H1 (cell line): ENCODE data around the gene ATXN2L. TPM values are rescaled to one million over a fixed set of nuclear protein-coding genes. Genes with fewer than 3 reads are reported as not detected.
"Not testable (repeated sequence)": the region's sequence is repeated elsewhere in the genome, so short reads cannot be mapped to it uniquely, and the experiment has no call there.

Experiments
- CTCF ChIA-PET: fragments of 300-600 bp; sonication (Branson Sonifier 250); formaldehyde crosslinking; loops from one replicate; lab custom pipeline; 2021; ENCODE audit not compliant: partially characterized antibody; lab: Charles Lee
- POLR2A ChIA-PET: fragments of 300-600 bp; sonication (Branson Sonifier 250); formaldehyde crosslinking; loops from one replicate; lab custom pipeline; 2021; ENCODE audit warnings: inconsistent platforms; ENCODE audit not compliant: partially characterized antibody; lab: Charles Lee
- DNase-seq, 2 experiments: peaks; one replicate each; pipeline versions ENCODE4 v3.0.0 to v3.0.0-alpha.2; 2010 to 2022; ENCODE audit warnings: low spot score in 2 of 2, low read depth in 1 of 2, mixed read lengths in 1 of 2
- FAIRE-seq: peaks from 2 replicates; lab custom pipeline; 2011; peaks lifted over from hg19 to GRCh38; lab: Jason Lieb, UNC
- H2AFZ ChIP-seq: 2 replicates; pipeline ENCODE4 v1.8.1; 2012; ENCODE audit warnings: low read length, inconsistent platforms
- H2AK5ac ChIP-seq: 2 replicates; pipeline ENCODE4 v1.6.1; 2013; ENCODE audit warnings: low read depth, low read length
- H2BK120ac ChIP-seq: replicated peaks from 2 replicates; pipeline ENCODE3; 2013; ENCODE audit warnings: low read depth, low read length, inconsistent platforms
- H2BK12ac ChIP-seq: 2 replicates; pipeline ENCODE4 v1.6.1; 2013; ENCODE audit warnings: low read depth, low read length
- H2BK15ac ChIP-seq: 2 replicates; pipeline ENCODE4 v1.6.1; 2013; ENCODE audit warnings: low read length
- H2BK20ac ChIP-seq: 2 replicates; pipeline ENCODE4 v1.6.1; 2013; ENCODE audit warnings: low read length
- H2BK5ac ChIP-seq: 2 replicates; pipeline ENCODE4 v1.6.1; 2013; ENCODE audit warnings: low read depth, low read length
- H3K14ac ChIP-seq: 2 replicates; pipeline ENCODE4 v1.6.1; 2013; ENCODE audit warnings: inconsistent platforms; ENCODE audit not compliant: insufficient read length
- H3K18ac ChIP-seq: 2 replicates; pipeline ENCODE4 v1.6.1; 2013; ENCODE audit warnings: low read length; ENCODE audit errors: extremely low read depth
- H3K23ac ChIP-seq: 2 replicates; pipeline ENCODE4 v1.6.1; 2013; ENCODE audit warnings: inconsistent platforms; ENCODE audit not compliant: insufficient read length
- H3K23me2 ChIP-seq: 2 replicates; pipeline ENCODE4 v1.6.1; 2013; ENCODE audit warnings: low read depth, low read length
- H3K27ac ChIP-seq: 2 replicates; pipeline ENCODE4 v1.6.1; 2011; ENCODE audit warnings: low read depth, low read length, inconsistent platforms
- H3K27me3 ChIP-seq, 4 experiments: replicated peaks in 1 of 4; 1 replicate in 1 of 4; 2 replicates in 3 of 4; pipeline versions ENCODE4 v1.6.1 to v1.8.1; 2011 to 2013; ENCODE audit warnings: low read length in 3 of 4, mild to moderate bottlenecking in 3 of 4, inconsistent platforms in 2 of 4, mixed read lengths in 2 of 4, moderate library complexity in 1 of 4; ENCODE audit not compliant: control insufficient read depth in 3 of 4, insufficient read depth in 3 of 4; ENCODE audit errors: extremely low read depth in 1 of 4
- H3K36me3 ChIP-seq, 4 experiments: 2 replicates each; pipeline versions ENCODE4 v1.6.1 to v1.8.1; 2011 to 2013; ENCODE audit warnings: mild to moderate bottlenecking in 4 of 4, low read length in 3 of 4, moderate library complexity in 2 of 4, control low read depth in 1 of 4, inconsistent platforms in 1 of 4; ENCODE audit not compliant: insufficient read depth in 4 of 4, control insufficient read depth in 2 of 4
- H3K4ac ChIP-seq: replicated peaks from 2 replicates; pipeline ENCODE3; 2013; ENCODE audit warnings: low read length, low read depth, mixed read lengths, inconsistent platforms; ENCODE audit not compliant: insufficient read length
- H3K4me1 ChIP-seq, 4 experiments: replicated peaks in 1 of 4; 1 replicate in 1 of 4; 2 replicates in 3 of 4; pipeline versions ENCODE4 v1.6.1 to v1.8.1; 2011 to 2013; ENCODE audit warnings: low read length in 3 of 4, inconsistent platforms in 2 of 4, mixed read lengths in 1 of 4; ENCODE audit not compliant: insufficient read depth in 4 of 4, control insufficient read depth in 3 of 4
- H3K4me2 ChIP-seq, 2 experiments: 2 replicates each; pipeline versions ENCODE4 v1.6.1 to v1.8.1; 2011 to 2013; ENCODE audit warnings: low read depth in 2 of 2, low read length in 2 of 2, control low read depth in 1 of 2, inconsistent platforms in 1 of 2, mild to moderate bottlenecking in 1 of 2; ENCODE audit not compliant: insufficient read depth in 1 of 2
- H3K4me3 ChIP-seq, 4 experiments: fragments of 200-600, 300-600 bp in 1 of 4; sonication (generic), shearing (Covaris generic), sonication (Bioruptor Twin) in 1 of 4; 2 replicates each; pipeline versions ENCODE4 v1.5.1 to v1.8.1; 2011 to 2016; ENCODE audit warnings: low read length in 4 of 4, low read depth in 3 of 4, control low read depth in 2 of 4, inconsistent platforms in 2 of 4, mild to moderate bottlenecking in 2 of 4, mixed read lengths in 1 of 4, moderate library complexity in 1 of 4; ENCODE audit not compliant: insufficient read depth in 2 of 4; ENCODE audit errors: extremely low read depth in 1 of 4
- H3K56ac ChIP-seq: replicated peaks from 2 replicates; pipeline ENCODE3; 2013; ENCODE audit warnings: low read depth, mild to moderate bottlenecking, mixed read lengths, low read length, inconsistent platforms; ENCODE audit not compliant: insufficient read length
- H3K79me1 ChIP-seq: 2 replicates; pipeline ENCODE4 v1.6.1; 2013; ENCODE audit warnings: low read depth, low read length, control low read depth
- H3K79me2 ChIP-seq, 2 experiments: 2 replicates each; pipeline versions ENCODE4 v1.6.1 to v1.8.1; 2012 to 2013; ENCODE audit warnings: low read length in 2 of 2, mild to moderate bottlenecking in 2 of 2, inconsistent platforms in 1 of 2; ENCODE audit not compliant: insufficient read depth in 2 of 2, control insufficient read depth in 1 of 2
- H3K9ac ChIP-seq, 4 experiments: replicated peaks in 1 of 4; 1 replicate in 1 of 4; 2 replicates in 3 of 4; pipeline versions ENCODE4 v1.6.1 to v1.8.1; 2011 to 2013; ENCODE audit warnings: low read depth in 3 of 4, low read length in 3 of 4, control low read depth in 2 of 4, mild to moderate bottlenecking in 2 of 4, moderate library complexity in 2 of 4, inconsistent platforms in 1 of 4; ENCODE audit errors: extremely low read depth in 1 of 4
- H3K9me3 ChIP-seq, 2 experiments: 2 replicates each; pipeline versions ENCODE4 v1.6.1 to v1.8.1; 2012 to 2013; ENCODE audit warnings: mild to moderate bottlenecking in 2 of 2, moderate library complexity in 2 of 2, control low read depth in 1 of 2, inconsistent platforms in 1 of 2, low read depth in 1 of 2, low read length in 1 of 2, mixed read lengths in 1 of 2; ENCODE audit not compliant: insufficient read depth in 2 of 2
- H4K20me1 ChIP-seq, 2 experiments: replicated peaks in 1 of 2; 2 replicates each; pipeline versions ENCODE3 to v1.8.1; 2011 to 2013; ENCODE audit warnings: inconsistent platforms in 2 of 2, low read length in 2 of 2, mild to moderate bottlenecking in 1 of 2; ENCODE audit not compliant: insufficient read depth in 2 of 2, control insufficient read depth in 1 of 2
- H4K5ac ChIP-seq: 2 replicates; pipeline ENCODE4 v1.6.1; 2013; ENCODE audit warnings: low read length, low read depth, mixed read lengths, inconsistent platforms; ENCODE audit not compliant: insufficient read length
- H4K8ac ChIP-seq: 2 replicates; pipeline ENCODE4 v1.8.0; 2013; ENCODE audit warnings: mild to moderate bottlenecking, moderate library complexity, low read length, inconsistent platforms; ENCODE audit not compliant: insufficient read depth; ENCODE audit errors: extremely low read depth
- H4K91ac ChIP-seq: replicated peaks from 2 replicates; pipeline ENCODE3; 2013; ENCODE audit warnings: low read length, mixed read lengths, inconsistent platforms; ENCODE audit not compliant: insufficient read length
- NRF1 ChIP-seq: IDR thresholded peaks from 2 replicates; pipeline ENCODE4 v1.6.1; 2011; ENCODE audit warnings: mild to moderate bottlenecking, low read depth, low read length, improper control_type of control experiment
- WGBS, 2 experiments: shearing (Covaris generic) in 1 of 2; methylation state at CpG; one replicate each; pipeline versions ENCODE4 v1.1.6 to v1.1.7; 2013 to 2015; ENCODE audit warnings: low lambda C conversion rate in 2 of 2, mixed read lengths in 2 of 2, inconsistent platforms in 1 of 2, low coverage in 1 of 2, missing lambda C conversion rate in 1 of 2; ENCODE audit not compliant: insufficient replicate concordance in 2 of 2, insufficient coverage in 1 of 2, insufficient read length in 1 of 2; ENCODE audit errors: extremely low coverage in 1 of 2, missing lambda C conversion rate in 1 of 2; 5-methylcytosine and 5-hydroxymethylcytosine counted together
- polyA plus RNA-seq, 7 experiments: library from polyadenylated mRNA; depleted of rRNA in 3 of 7; stranded (reverse) in 5 of 7; unstranded in 2 of 7; fragments of >200 nt in 5 of 7; fragments of 200-250 nt in 2 of 7; gene quantifications; 1 replicate in 5 of 7; 2 replicates in 1 of 7; 4 replicates in 1 of 7; pipeline versions ENCODE4 v1.2.1 to v1.2.3, GENCODE V29; 2011 to 2013; ENCODE audit warnings: missing spikeins in 2 of 7, mixed read lengths in 2 of 7
- total RNA-seq: library from RNA; stranded (reverse); fragmentation: NEBNext Ultra II Directional; extraction: Animal tissue kit (Norgen Biotek cat#: 25700); gene quantifications from 2 replicates; pipeline ENCODE4 v1.2.1, GENCODE V29; 2021

Gene ATXN2L
- total and polyA plus RNA-seq, 2 of the 8 experiments (the other 6 are each of a cell fraction or from before 2014, with no cell fraction given): 79.1 to 227 TPM

- TF ChIP-seq NRF1: no peak
Measured at GRCh38 chr16:28822520-28823290, at the start of gene ATXN2L (continued).

GRCh38 chr16:28781697-28782096 is 41.1 kb upstream of the ATXN2L start:
- H3K4ac ChIP-seq, H3K27ac ChIP-seq, H2BK15ac ChIP-seq, H2BK12ac ChIP-seq, H2BK120ac ChIP-seq, H4K91ac ChIP-seq, H2BK20ac ChIP-seq, DNase-seq, H3K14ac ChIP-seq, CTCF ChIA-PET, H4K8ac ChIP-seq, H3K18ac ChIP-seq, H2BK5ac ChIP-seq, H3K27me3 ChIP-seq, H2AK5ac ChIP-seq, H3K23me2 ChIP-seq, H3K56ac ChIP-seq, H3K79me1 ChIP-seq, H3K9me3 ChIP-seq, H3K36me3 ChIP-seq, H3K4me1 ChIP-seq, H2AFZ ChIP-seq, FAIRE-seq, H3K23ac ChIP-seq, H3K4me2 ChIP-seq, H4K20me1 ChIP-seq, H3K4me3 ChIP-seq, POLR2A ChIA-PET, H3K79me2 ChIP-seq, H4K5ac ChIP-seq, H3K9ac ChIP-seq: not testable (repeated sequence)
- no CpG with 5 or more reads among the region's 6 CpGs for WGBS, 2 experiments
